HCT116 (cell line): ENCODE measurements around the gene CD9. TPM values are rescaled to one million over a fixed set of nuclear protein-coding genes. Genes with fewer than 3 reads are reported as not detected.

ENCODE experiments used
- ATAC-seq: fragments of 200-7000 bp; cut with Tn5 transposase; 2 replicates; pipeline ENCODE4 v1.9.1; 2020; ENCODE audit warnings: mild to moderate bottlenecking, moderate library complexity
- BruUV-seq: library from RNA; stranded (reverse); fragments of 400-500 nt; replicated peaks from 2 replicates; lab custom pipeline; 2021; lab: Mats Ljungman, UMichigan
- CTCF ChIA-PET: fragments of 300-600 bp; sonication (Branson Sonifier 250); formaldehyde crosslinking; loops from one replicate; lab custom pipeline; 2021; ENCODE audit warnings: antibody characterized with exemption; lab: Charles Lee
- POLR2A ChIA-PET: fragments of 300-600, 350-600 bp; sonication (Branson Sonifier 250); formaldehyde crosslinking; loops from one replicate; lab custom pipeline; 2021; ENCODE audit warnings: antibody characterized with exemption; lab: Charles Lee
- RAD21 ChIA-PET, 2 experiments: fragments of 300-600 bp; sonication (Branson Sonifier 250); formaldehyde crosslinking; loops; one replicate each; lab custom pipeline; 2023; ENCODE audit warnings: low total read pairs in 2 of 2; ENCODE audit not compliant: uncharacterized antibody in 2 of 2, unreplicated experiment in 2 of 2, low non-redundant PET in 1 of 2; lab: Charles Lee
- DNase-seq: peaks from one replicate; pipeline ENCODE4 v3.0.0-alpha.2; 2010; ENCODE audit warnings: low read depth, low spot score
- H2AFZ ChIP-seq: fragments of 200-600 bp; shearing (Covaris generic), sonication (generic); 2 replicates; pipeline ENCODE4 v1.6.1; 2017; ENCODE audit warnings: low read depth, mixed run types, mixed read lengths, antibody characterized with exemption, low read length; ENCODE audit not compliant: poor library complexity, severe bottlenecking
- H3K27ac ChIP-seq: 2 replicates; pipeline ENCODE4 v1.5.1; 2012; ENCODE audit warnings: low read depth, low read length
- H3K27me3 ChIP-seq: fragments of 200-600 bp; sonication (generic); 2 replicates; pipeline ENCODE4 v1.6.1; 2016; ENCODE audit warnings: mixed run types, low read length, mixed read lengths; ENCODE audit not compliant: insufficient read depth
- H3K36me3 ChIP-seq, 2 experiments: fragments of 200-500 bp in 1 of 2; fragments of 200-600 bp in 1 of 2; sonication (Bioruptor generic) in 1 of 2; sonication (generic) in 1 of 2; 2 replicates each; pipeline versions ENCODE4 v1.5.1 to v1.6.1; 2014 to 2016; ENCODE audit warnings: low read length in 2 of 2, inconsistent platforms in 1 of 2, mixed read lengths in 1 of 2, mixed run types in 1 of 2; ENCODE audit not compliant: insufficient read depth in 2 of 2, control insufficient read depth in 1 of 2
- H3K4me1 ChIP-seq, 2 experiments: fragments of 200-600 bp in 1 of 2; sonication (generic) in 1 of 2; 2 replicates each; pipeline versions ENCODE4 v1.5.1 to v1.6.1; 2012 to 2017; ENCODE audit warnings: low read length in 2 of 2, inconsistent platforms in 1 of 2, mild to moderate bottlenecking in 1 of 2, mixed read lengths in 1 of 2, mixed run types in 1 of 2, moderate library complexity in 1 of 2; ENCODE audit not compliant: insufficient read depth in 2 of 2, control insufficient read depth in 1 of 2
- H3K4me2 ChIP-seq: fragments of 200-600 bp; sonication (generic); 2 replicates; pipeline ENCODE4 v1.6.1; 2017; ENCODE audit warnings: mixed run types, low read length, mixed read lengths
- H3K4me3 ChIP-seq, 2 experiments: fragments of 200-600 bp in 1 of 2; sonication (generic) in 1 of 2; replicated peaks in 1 of 2; 2 replicates each; pipeline ENCODE4 v1.5.1; 2011 to 2016; ENCODE audit warnings: low read length in 2 of 2, control low read depth in 1 of 2, low read depth in 1 of 2, mild to moderate bottlenecking in 1 of 2, mixed read lengths in 1 of 2, mixed run types in 1 of 2
- H3K79me2 ChIP-seq: fragments of 200-600 bp; sonication (generic); 2 replicates; pipeline ENCODE4 v1.6.1; 2017; ENCODE audit warnings: mild to moderate bottlenecking, mixed run types, low read length, moderate library complexity, mixed read lengths; ENCODE audit not compliant: insufficient read depth
- H3K9ac ChIP-seq: fragments of 200-600 bp; sonication (generic); 2 replicates; pipeline ENCODE4 v1.6.1; 2016; ENCODE audit warnings: low read length, mixed read lengths
- H3K9me2 ChIP-seq: fragments of 200-600 bp; sonication (generic), shearing (Covaris generic); 2 replicates; pipeline ENCODE4 v1.6.1; 2017; ENCODE audit warnings: mixed run types, mild to moderate bottlenecking, moderate library complexity; ENCODE audit not compliant: insufficient read depth
- H3K9me3 ChIP-seq, 2 experiments: fragments of 200-500 bp in 1 of 2; fragments of 200-600 bp in 1 of 2; sonication (Bioruptor generic) in 1 of 2; sonication (generic) in 1 of 2; 2 replicates each; pipeline ENCODE4 v1.6.1; 2014 to 2017; ENCODE audit warnings: low read length in 2 of 2, mixed read lengths in 2 of 2, inconsistent platforms in 1 of 2, low read depth in 1 of 2, mild to moderate bottlenecking in 1 of 2, mixed run types in 1 of 2, moderate library complexity in 1 of 2; ENCODE audit not compliant: control insufficient read depth in 1 of 2, insufficient read depth in 1 of 2
- H4K20me1 ChIP-seq: fragments of 200-600 bp; sonication (generic), shearing (Covaris generic); 2 replicates; pipeline ENCODE4 v1.6.1; 2017; ENCODE audit warnings: mixed run types, mild to moderate bottlenecking, moderate library complexity; ENCODE audit not compliant: insufficient read depth
- CEBPB ChIP-seq: IDR thresholded peaks from 2 replicates; pipeline ENCODE4 v1.6.1; 2012; ENCODE audit warnings: low read depth
- CTCF ChIP-seq, 3 experiments: fragments of 200-600 bp in 1 of 3; sonication (generic) in 1 of 3; IDR thresholded peaks in 2 of 3; conservative IDR thresholded peaks in 1 of 3; 2 replicates each; pipeline ENCODE4 v1.5.1; 2012 to 2017; ENCODE audit warnings: low read depth in 2 of 3, low read length in 2 of 3, antibody characterized with exemption in 1 of 3, borderline replicate concordance in 1 of 3, control low read depth in 1 of 3, mild to moderate bottlenecking in 1 of 3, mixed read lengths in 1 of 3, mixed run types in 1 of 3, moderate library complexity in 1 of 3; ENCODE audit not compliant: insufficient read depth in 1 of 3
- POLR2A ChIP-seq: IDR thresholded peaks from 2 replicates; pipeline ENCODE4 v1.7.0; 2011; ENCODE audit warnings: borderline replicate concordance; ENCODE audit not compliant: insufficient read depth, insufficient read length; ENCODE audit errors: extremely low read depth
- POLR2AphosphoS5 ChIP-seq: IDR thresholded peaks from 2 replicates; pipeline ENCODE4 v1.6.1; 2011; ENCODE audit warnings: mild to moderate bottlenecking, low read depth, low read length, moderate library complexity
- TCF7L2 ChIP-seq: IDR thresholded peaks from 2 replicates; pipeline ENCODE4 v1.7.0; 2011; ENCODE audit warnings: borderline replicate concordance, inconsistent platforms; ENCODE audit not compliant: insufficient read depth, insufficient read length; ENCODE audit errors: extremely low read depth
- ZFX ChIP-seq: fragments of 450-650 bp; IDR thresholded peaks from 2 replicates; pipeline ENCODE4 v1.6.1; 2017
- ZNF274 ChIP-seq: fragments of 200-500 bp; sonication (Bioruptor generic); IDR thresholded peaks from 2 replicates; pipeline ENCODE4 v1.6.1; 2014; ENCODE audit warnings: mild to moderate bottlenecking, low read depth, low read length, inconsistent platforms
- intact Hi-C: fragments of 100-400 bp; cut with micrococcal nuclease; formaldehyde crosslinking; loops from 2 replicates; pipeline ENCODE4 v1.10.0; 2022
- total RNA-seq: library from RNA; stranded (reverse); gene quantifications from one replicate; pipeline ENCODE4 v1.2.1, GENCODE V29; 2021; ENCODE audit not compliant: unreplicated experiment

Gene CD9
- total RNA-seq, 1 experiment from 2014 or later: 182 TPM

DNA sequence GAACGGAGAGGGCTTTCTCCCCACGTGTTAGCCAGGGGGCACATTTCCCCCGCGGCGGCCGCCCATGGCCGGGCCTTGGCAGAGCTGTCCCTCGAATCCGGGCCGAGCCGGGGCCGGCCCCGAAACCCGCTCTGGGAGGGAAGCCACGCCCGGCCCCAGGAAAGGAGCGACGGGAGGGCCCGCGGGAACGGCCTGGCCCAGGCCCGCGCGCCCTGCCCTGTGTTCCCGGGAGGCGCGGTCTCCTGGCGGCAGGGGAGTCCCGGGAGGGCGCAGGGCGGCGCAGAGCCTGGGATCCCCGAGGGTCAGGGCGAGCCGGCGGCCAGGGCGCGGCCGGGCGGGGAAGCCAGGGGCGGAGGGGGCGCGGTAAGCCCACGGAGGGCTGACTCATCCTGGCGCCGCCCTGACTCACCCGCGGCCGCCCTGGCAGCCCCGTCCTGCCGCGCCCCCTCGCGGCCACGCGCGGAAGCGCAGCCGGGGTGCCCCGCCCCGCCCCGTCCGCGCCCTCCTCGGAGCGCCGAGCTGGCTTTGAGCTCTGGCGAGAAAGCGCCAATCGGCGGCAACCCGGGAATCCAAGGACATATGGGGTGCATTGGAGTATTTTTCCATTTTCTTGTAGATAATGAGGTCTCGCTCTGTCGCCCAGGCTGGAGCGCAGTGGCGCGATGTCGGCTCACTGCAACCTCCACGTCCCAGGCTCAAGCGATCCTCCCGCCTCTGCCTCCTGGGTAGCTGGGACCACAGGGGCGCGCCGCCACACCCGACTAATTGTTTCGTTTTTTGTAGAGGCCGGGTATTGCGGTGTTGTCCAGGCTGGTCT, 78.4 kb downstream of the CD9 start:
- RAD21 ChIA-PET: interaction anchor here (0.6 to 3.0 kb wide), 9 partner anchors 64 to 288 kb away, joined by 3 to 15 read pairs (median 5); no protein-coding TSS in a partner anchor
- Histone ChIP-seq H3K4me2 (peak overlapping the region; percentile 82), H4K20me1 (no peaks in the 10 kb centered on the region), H3K9ac (peak overlapping the region; percentile 82), H3K4me3 (peak overlapping the region; percentile 37 to 56), H3K9me2 (no peaks in the 10 kb centered on the region), H3K79me2 (no peaks in the 10 kb centered on the region), H3K27me3 (no peaks in the 10 kb centered on the region; the same call in 1 of the 2 replicates), H3K4me1 (peaks cover 64 to 78% of the 10 kb centered on the region in 2 experiments), H2AFZ (no peak overlapping the region), H3K36me3 (no peaks in the 10 kb centered on the region), H3K27ac (peak overlapping the region; percentile 94), H3K9me3 (no peaks in the 10 kb centered on the region)
- BruUV-seq: no TSS peak
- DNase-seq (no peak), ATAC-seq (peak; percentile 65)
- TF ChIP-seq POLR2A (peak; percentile 12), POLR2AphosphoS5 (peak; percentile 51), ZNF274 (no peak), CEBPB (no peak), TCF7L2 (peak; percentile 53), CTCF (IDR thresholded peaks at IDR 0.05 in 2 of 3, conservative IDR thresholded peaks at IDR 0.05 in 1 of 3; ENCODE audit: borderline replicate concordance in 1 of 3, insufficient read depth in 1 of 3, low read depth in 2 of 3, low read length in 2 of 3) (peak in 2 of 3 experiments; percentile 55 to 75; a peak in 4 of 6 replicates), ZFX (peak; percentile 68; the same call in 1 of the 2 replicates)
- CTCF ChIA-PET: interaction anchor here (0.6 to 6.2 kb wide), 15 partner anchors 44 to 290 kb away, joined by 3 to 106 read pairs (median 5); partner anchors contain the start of gene CD9
- POLR2A ChIA-PET: interaction anchor here (1.3 to 2.7 kb wide), 4 partner anchors 54 to 211 kb away, joined by 3 to 12 read pairs (median 8); partner anchors contain the start of gene CD9
- intact Hi-C loops: no loop called here
